ENCODE results near the gene LSAMP. TPM values are rescaled to one million over a fixed set of nuclear protein-coding genes. Genes with fewer than 3 reads are reported as not detected.

LSAMP gene
- total and polyA plus RNA-seq, 3 donors from 2014 or later, result 3.1 to 10.3 (median 9.1) TPM

GRCh38 chr3:115999613-116000012 is 445.7 kb downstream of the LSAMP start:
- Histone ChIP-seq H3K27me3 (no peaks in the 10 kb centered on the region), H3K36me3 (ENCODE audit: low read depth, missing control alignments) (no peaks in the 10 kb centered on the region), H3K9me3 (no peaks in the 10 kb centered on the region), H3K27ac (no peak overlapping the region), H3K4me1 (peaks cover 7% of the 10 kb centered on the region), H3K4me3 (no peak overlapping the region)
- TF ChIP-seq CTCF (IDR thresholded peaks at IDR 0.05), result no peak
- TF ChIP-seq POLR2A (IDR thresholded peaks at IDR 0.05), result no peak
- 69 to 74% methylated on average over 4 of the region's 4 CpGs for WGBS, 2 donors
- no peak for DNase-seq
- intact Hi-C loops (cut with DNase I; ENCODE audit: low total_unique reads), result no loop called here

GRCh38 chr3:115999001-115999585 is 446.2 kb downstream of the LSAMP start:
- TF ChIP-seq CTCF (IDR thresholded peaks at IDR 0.05), result no peak
- no peak for TF ChIP-seq POLR2A (IDR thresholded peaks at IDR 0.05)
- H3K9me3 ChIP-seq, result no peaks in the 10 kb centered on the region
- peaks cover 7% of the 10 kb centered on the region for H3K4me1 ChIP-seq
- no peak overlapping the region for H3K4me3 ChIP-seq
- no peaks in the 10 kb centered on the region for H3K36me3 ChIP-seq (ENCODE audit: low read depth, missing control alignments)
- no peaks in the 10 kb centered on the region for H3K27me3 ChIP-seq
- 56 to 62% methylated on average over 5 of the region's 5 CpGs for WGBS, 2 donors
- peak; percentile 52 for DNase-seq
- H3K27ac ChIP-seq, result no peak overlapping the region
- intact Hi-C loops (cut with DNase I; ENCODE audit: low total_unique reads), result no loop called here

GRCh38 chr3:115996420-115997108 is 448.7 kb downstream of the LSAMP start:
- H3K4me1 ChIP-seq, result peaks cover 7% of the 10 kb centered on the region
- DNase-seq, result peak; percentile 15
- intact Hi-C loops (cut with DNase I; ENCODE audit: low total_unique reads), result no loop called here
- TF ChIP-seq POLR2A (IDR thresholded peaks at IDR 0.05) (no peak), CTCF (IDR thresholded peaks at IDR 0.05) (no peak)
- H3K27me3 ChIP-seq, result no peaks in the 10 kb centered on the region
- no peaks in the 10 kb centered on the region for H3K36me3 ChIP-seq (ENCODE audit: low read depth, missing control alignments)
- no peak overlapping the region for H3K27ac ChIP-seq
- 38 to 62% methylated on average over 3 of the region's 3 CpGs for WGBS, 2 donors
- H3K4me3 ChIP-seq, result no peak overlapping the region
- H3K9me3 ChIP-seq, result no peaks in the 10 kb centered on the region

GRCh38 chr3:115990669-115991068 is 454.6 kb downstream of the LSAMP start:
- Histone ChIP-seq H3K4me3 (no peak overlapping the region), H3K4me1 (no peaks in the 10 kb centered on the region), H3K27me3 (no peaks in the 10 kb centered on the region), H3K36me3 (ENCODE audit: low read depth, missing control alignments) (no peaks in the 10 kb centered on the region), H3K9me3 (no peaks in the 10 kb centered on the region), H3K27ac (no peak overlapping the region)
- DNase-seq, result no peak
- intact Hi-C loops (cut with DNase I; ENCODE audit: low total_unique reads), result no loop called here
- WGBS, 2 donors, result 78 to 83% methylated on average over 4 of the region's 4 CpGs
- TF ChIP-seq POLR2A (IDR thresholded peaks at IDR 0.05) (no peak), CTCF (IDR thresholded peaks at IDR 0.05) (no peak)
